Sigmoid colon (tissue), 4 donors: ENCODE measurements around the gene CALML4.

ENCODE experiments used
- CTCF ChIP-seq, 4 experiments: fragments of 450-650 bp in 3 of 4; fragments of 200-600 bp in 1 of 4; IDR thresholded peaks; one replicate each; pipeline ENCODE4 v1.5.1; 2016 to 2019; ENCODE audit warnings: antibody characterized with exemption in 4 of 4, mild to moderate bottlenecking in 3 of 4, moderate library complexity in 2 of 4
- POLR2AphosphoS5 ChIP-seq, 4 donors: sonication (generic); formaldehyde crosslinking; IDR thresholded peaks; one replicate each; pipeline ENCODE4 v1.6.1; 2017; ENCODE audit warnings: antibody characterized with exemption in 4 of 4

- TF ChIP-seq CTCF (IDR thresholded peaks at IDR 0.05) (no peak), POLR2AphosphoS5 (IDR thresholded peaks at IDR 0.05) (no peak)
These were observed 4.9 kb downstream of the CALML4 start for GRCh38 chr15:68200016-68200861.
